ENCODE data around the gene SLC44A3.

DNA sequence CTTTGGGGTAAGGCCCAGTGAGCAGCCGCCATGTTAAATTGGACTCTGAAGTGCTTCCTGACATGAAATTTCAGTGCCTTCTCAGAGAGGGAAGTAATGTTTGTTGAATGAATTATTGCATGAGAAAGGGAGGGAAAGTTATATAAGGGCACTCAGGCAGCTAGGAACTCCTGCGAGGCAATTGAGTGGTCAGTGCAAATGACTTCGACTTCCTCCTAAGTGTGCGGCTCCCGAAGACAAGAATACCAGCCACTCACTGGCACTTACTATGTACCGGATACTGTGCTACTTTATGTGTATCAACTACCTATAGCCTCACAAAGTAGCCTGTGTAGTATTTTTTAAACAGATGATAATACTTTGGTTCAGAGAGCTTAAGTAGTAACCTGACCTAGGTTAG, 54.3 kb downstream of the SLC44A3 start:
- TF ChIP-seq EZH2 (IDR thresholded peaks at IDR 0.05): no peak
- no peak for TF ChIP-seq POLR2AphosphoS5 (IDR thresholded peaks at IDR 0.05; ENCODE audit: borderline replicate concordance, low read depth, low read length)
- no peak for TF ChIP-seq FOXP2 (optimal IDR thresholded peaks at IDR 0.05; ENCODE audit: control extremely low read depth, extremely low read length, insufficient read depth)

Measured in SK-N-MC (cell line).